ENCODE measurements around the gene TAX1BP3.
A peak's percentile ranks its signal among the peaks of the same experiment; 100 is the strongest.
"Not testable (repeated sequence)": the region's sequence is repeated elsewhere in the genome, so short reads cannot be mapped to it uniquely, and the experiment has no call there.

The TAX1BP3 gene

GRCh38 chr17:3704931-3705717, 36.7 kb upstream of the TAX1BP3 start:
- H3K4me3 ChIP-seq (ENCODE audit: low read depth, low read length), result no peak overlapping the region
- no peak for TF ChIP-seq CTCF (IDR thresholded peaks at IDR 0.05; ENCODE audit: low read depth, low read length, missing control alignments)
- no peak for DNase-seq
- H3K27ac ChIP-seq, result no peak overlapping the region
- in situ Hi-C loops (cut with HindIII; ENCODE audit: low pct_ligation_motif_present, low sequenced_read_pairs), result no loop called here
- H3K36me3 ChIP-seq (replicated peaks), result no peaks in the 10 kb centered on the region
- H3K27me3 ChIP-seq (replicated peaks), result no peaks in the 10 kb centered on the region

- H3K27me3 ChIP-seq (replicated peaks); DNase-seq; H3K27ac ChIP-seq; H3K4me3 ChIP-seq (ENCODE audit: low read depth, low read length); in situ Hi-C loops (cut with HindIII; ENCODE audit: low pct_ligation_motif_present, low sequenced_read_pairs); H3K36me3 ChIP-seq (replicated peaks): not testable (repeated sequence)
Observed at GRCh38 chr17:3702041-3702539, 33.7 kb upstream of the TAX1BP3 start.

- Histone ChIP-seq H3K27me3 (replicated peaks) (no peaks in the 10 kb centered on the region), H3K27ac (no peak overlapping the region), H3K36me3 (replicated peaks) (no peaks in the 10 kb centered on the region), H3K4me3 (ENCODE audit: low read depth, low read length) (no peak overlapping the region)
- TF ChIP-seq CTCF (IDR thresholded peaks at IDR 0.05; ENCODE audit: low read depth, low read length, missing control alignments), result no peak
- DNase-seq, result no peak
- in situ Hi-C loops (cut with HindIII; ENCODE audit: low pct_ligation_motif_present, low sequenced_read_pairs), result no loop called here
Observed at GRCh38 chr17:3699951-3700350, 31.6 kb upstream of the TAX1BP3 start.

- TF ChIP-seq CTCF (IDR thresholded peaks at IDR 0.05; ENCODE audit: low read depth, low read length, missing control alignments), result no peak
- Histone ChIP-seq H3K36me3 (replicated peaks) (no peaks in the 10 kb centered on the region), H3K27me3 (replicated peaks) (no peaks in the 10 kb centered on the region), H3K4me3 (ENCODE audit: low read depth, low read length) (no peak overlapping the region), H3K27ac (no peak overlapping the region)
- in situ Hi-C loops (cut with HindIII; ENCODE audit: low pct_ligation_motif_present, low sequenced_read_pairs), result no loop called here
- no peak for DNase-seq
Observed at GRCh38 chr17:3698139-3698538, 29.8 kb upstream of the TAX1BP3 start.

GRCh38 chr17:3697103-3697476, 28.7 kb upstream of the TAX1BP3 start:
- in situ Hi-C loops (cut with HindIII; ENCODE audit: low pct_ligation_motif_present, low sequenced_read_pairs), result no loop called here
- H3K4me3 ChIP-seq (ENCODE audit: low read depth, low read length), result no peak overlapping the region
- TF ChIP-seq CTCF (IDR thresholded peaks at IDR 0.05; ENCODE audit: low read depth, low read length, missing control alignments), result no peak
- no peak for DNase-seq
- no peaks in the 10 kb centered on the region for H3K27me3 ChIP-seq (replicated peaks)
- no peaks in the 10 kb centered on the region for H3K36me3 ChIP-seq (replicated peaks)
- no peak overlapping the region for H3K27ac ChIP-seq

- H3K27ac ChIP-seq, result no peak within 1 kb of the TSS
- DNase-seq, result no peak
- H3K4me3 ChIP-seq (ENCODE audit: low read depth, low read length), result peak within 1 kb of the TSS; percentile 60
- TF ChIP-seq CTCF (IDR thresholded peaks at IDR 0.05; ENCODE audit: low read depth, low read length, missing control alignments), result no peak
- H3K27me3 ChIP-seq (replicated peaks), result no peaks in the 10 kb centered on the region
- in situ Hi-C loops (cut with HindIII; ENCODE audit: low pct_ligation_motif_present, low sequenced_read_pairs), result no loop called here
- no peaks in the 10 kb centered on the region for H3K36me3 ChIP-seq (replicated peaks)
Observed at GRCh38 chr17:3695723-3696411, 27.5 kb upstream of the TAX1BP3 start, which contains the start of gene P2RX5. P2RX5 (minus strand) TSS chr17:3696155; CDS start chr17:3696005, 150 bp downstream.
